Adrenal gland (tissue), 12 donors: ENCODE data around the gene LAMA2. TPM values are rescaled to one million over a fixed set of nuclear protein-coding genes. Genes with fewer than 3 reads are reported as not detected.

ENCODE experiments used
- DNase-seq, 7 donors: peaks; one replicate each; pipeline ENCODE4 v3.0.0-alpha.2; 2019 to 2020
- H3K27ac ChIP-seq, 5 donors: fragments of 200-600 bp; sonication (generic) in 4 of 5; 1 replicate in 3 of 5; 2 replicates in 2 of 5; pipeline versions ENCODE4 v1.5.1 to v1.8.0; 2016 to 2020; ENCODE audit warnings: mild to moderate bottlenecking in 1 of 5
- H3K27me3 ChIP-seq: fragments of 200-600 bp; 2 replicates; pipeline ENCODE4 v1.8.0; 2021
- H3K36me3 ChIP-seq, 2 donors: fragments of 200-600 bp; replicated peaks in 1 of 2; 1 replicate in 1 of 2; 2 replicates in 1 of 2; pipeline versions ENCODE4 v1.5.1 to v1.8.0; 2018 to 2022
- H3K4me1 ChIP-seq, 2 donors: fragments of 200-600 bp; replicated peaks in 1 of 2; 1 replicate in 1 of 2; 2 replicates in 1 of 2; pipeline versions ENCODE4 v1.5.1 to v1.8.0; 2018 to 2021
- H3K4me3 ChIP-seq, 4 donors: fragments of 200-600 bp; sonication (generic) in 3 of 4; one replicate each; pipeline ENCODE4 v1.5.1; 2016 to 2018
- H3K9me3 ChIP-seq, 3 donors: fragments of 200-600 bp; sonication (generic) in 1 of 3; replicated peaks in 1 of 3; 1 replicate in 2 of 3; 2 replicates in 1 of 3; pipeline versions ENCODE4 v1.5.1 to v1.8.0; 2016 to 2021
- POLR2A ChIP-seq, 2 donors: fragments of 450-650 bp; IDR thresholded peaks; one replicate each; pipeline ENCODE4 v1.6.1; 2017; ENCODE audit warnings: antibody characterized with exemption in 2 of 2, mild to moderate bottlenecking in 2 of 2, moderate library complexity in 1 of 2
- WGBS, 4 donors: extraction: QIAGEN DNeasy Blood & Tissue Kit in 2 of 4; methylation state at CpG; one replicate each; pipeline versions ENCODE4 v1.1.5 to v1.1.7; 2013 to 2017; 5-methylcytosine and 5-hydroxymethylcytosine counted together
- intact Hi-C, 2 donors: fragments of 100-400 bp; cut with DNase I; formaldehyde crosslinking; loops; one replicate each; pipeline versions ENCODE4 v1.14.1 to v1.15.0; 2022 to 2023
- polyA plus RNA-seq, 3 donors: library from polyadenylated mRNA; stranded (reverse); fragments of 200-250 nt in 2 of 3; fragments of 350-450 nt in 1 of 3; fragmentation: Illumina TruSeq in 1 of 3; extraction: RNeasy Lipid Tissue Mini Kit (QIAGEN cat#74804) in 1 of 3; gene quantifications; one replicate each; pipeline ENCODE4 v1.2.3, GENCODE V29; 2013 to 2014
- total RNA-seq, 9 donors: library from RNA; depleted of rRNA in 4 of 9; stranded (reverse); fragments of >200 nt in 4 of 9; fragments of 120-200 nt in 1 of 9; fragmentation: NEBNext Ultra II Directional in 1 of 9; extraction: Animal tissue kit (Norgen Biotek cat#: 25700) in 1 of 9; gene quantifications; one replicate each; pipeline versions ENCODE4 v1.1.0 to v1.2.4, GENCODE V29; 2013 to 2023
- TF ChIP-seq, protein P1 (sequence below), 6 experiments: fragments of 450-650 bp in 4 of 6; fragments of 200-600 bp in 2 of 6; sonication (generic) in 1 of 6; IDR thresholded peaks; 1 replicate in 5 of 6; 2 replicates in 1 of 6; pipeline versions ENCODE4 v1.5.1 to v1.8.0; 2016 to 2021; ENCODE audit warnings: antibody characterized with exemption in 6 of 6, mild to moderate bottlenecking in 2 of 6, moderate library complexity in 1 of 6
- donor health status: healthy with polysubstance abuse.
- donor health status: Bipolar disorder and iron deficiency.
- donor health status: DM: yes; HTN: yes; CAD: no.
- donor health status: DM: no; HTN: no; CAD: no.
- donor health status: DM: no; HTN: no; CAD: no.
- donor health status: DM: yes; HTN: yes; CAD: no.

Gene LAMA2
- total and polyA plus RNA-seq, 12 donors = 5.8 to 105 (median 38.9) TPM

DNA sequence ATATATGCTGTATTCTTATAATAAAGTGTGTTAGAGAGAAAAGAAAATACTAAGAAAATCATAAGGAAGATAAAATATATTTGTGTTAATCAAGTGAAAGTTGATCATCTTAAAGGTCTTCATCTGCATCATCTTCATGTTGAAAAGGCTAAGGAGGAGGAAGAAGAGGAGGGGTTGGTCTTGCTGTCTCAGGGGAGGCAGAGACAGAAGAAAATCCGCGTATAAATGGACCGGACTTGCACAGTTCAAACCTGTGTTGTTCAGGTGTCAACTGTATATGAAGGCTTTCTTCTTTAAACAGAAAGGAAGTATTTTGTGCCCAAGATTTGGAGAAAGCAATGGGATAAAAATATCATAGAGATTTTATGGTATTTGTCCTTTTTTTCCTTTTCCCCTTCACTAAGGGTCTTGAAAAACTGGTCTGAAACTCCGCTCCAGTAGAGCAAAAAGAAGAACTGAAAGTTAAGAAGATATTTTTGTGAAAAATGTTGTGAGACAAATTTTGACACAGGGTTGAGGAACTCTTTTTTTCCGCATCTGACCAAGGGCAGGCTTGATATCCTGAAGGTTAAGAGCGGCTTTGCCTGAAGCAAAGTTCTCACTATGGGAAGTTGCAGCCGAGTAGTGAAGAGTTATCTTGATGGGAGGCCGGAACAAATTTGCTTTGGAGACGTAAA lies 350.7 kb downstream of the LAMA2 start:
- Histone ChIP-seq H3K27me3 (no peaks in the 10 kb centered on the region), H3K4me1 (peaks cover 11 to 13% of the 10 kb centered on the region in 2 donors), H3K27ac (no peak overlapping the region), H3K4me3 (no peak overlapping the region), H3K9me3 (no peaks in the 10 kb centered on the region), H3K36me3 (no peaks in the 10 kb centered on the region)
- intact Hi-C loops = no loop called here
- no peak for DNase-seq
- 89 to 96% (median 94%) methylated on average over 9 of the region's 9 CpGs for WGBS, 4 donors
- TF ChIP-seq POLR2A (IDR thresholded peaks at IDR 0.05) = no peak
- TF ChIP-seq, protein P1, sequence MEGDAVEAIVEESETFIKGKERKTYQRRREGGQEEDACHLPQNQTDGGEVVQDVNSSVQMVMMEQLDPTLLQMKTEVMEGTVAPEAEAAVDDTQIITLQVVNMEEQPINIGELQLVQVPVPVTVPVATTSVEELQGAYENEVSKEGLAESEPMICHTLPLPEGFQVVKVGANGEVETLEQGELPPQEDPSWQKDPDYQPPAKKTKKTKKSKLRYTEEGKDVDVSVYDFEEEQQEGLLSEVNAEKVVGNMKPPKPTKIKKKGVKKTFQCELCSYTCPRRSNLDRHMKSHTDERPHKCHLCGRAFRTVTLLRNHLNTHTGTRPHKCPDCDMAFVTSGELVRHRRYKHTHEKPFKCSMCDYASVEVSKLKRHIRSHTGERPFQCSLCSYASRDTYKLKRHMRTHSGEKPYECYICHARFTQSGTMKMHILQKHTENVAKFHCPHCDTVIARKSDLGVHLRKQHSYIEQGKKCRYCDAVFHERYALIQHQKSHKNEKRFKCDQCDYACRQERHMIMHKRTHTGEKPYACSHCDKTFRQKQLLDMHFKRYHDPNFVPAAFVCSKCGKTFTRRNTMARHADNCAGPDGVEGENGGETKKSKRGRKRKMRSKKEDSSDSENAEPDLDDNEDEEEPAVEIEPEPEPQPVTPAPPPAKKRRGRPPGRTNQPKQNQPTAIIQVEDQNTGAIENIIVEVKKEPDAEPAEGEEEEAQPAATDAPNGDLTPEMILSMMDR (IDR thresholded peaks at IDR 0.05) = no peak

DNA sequence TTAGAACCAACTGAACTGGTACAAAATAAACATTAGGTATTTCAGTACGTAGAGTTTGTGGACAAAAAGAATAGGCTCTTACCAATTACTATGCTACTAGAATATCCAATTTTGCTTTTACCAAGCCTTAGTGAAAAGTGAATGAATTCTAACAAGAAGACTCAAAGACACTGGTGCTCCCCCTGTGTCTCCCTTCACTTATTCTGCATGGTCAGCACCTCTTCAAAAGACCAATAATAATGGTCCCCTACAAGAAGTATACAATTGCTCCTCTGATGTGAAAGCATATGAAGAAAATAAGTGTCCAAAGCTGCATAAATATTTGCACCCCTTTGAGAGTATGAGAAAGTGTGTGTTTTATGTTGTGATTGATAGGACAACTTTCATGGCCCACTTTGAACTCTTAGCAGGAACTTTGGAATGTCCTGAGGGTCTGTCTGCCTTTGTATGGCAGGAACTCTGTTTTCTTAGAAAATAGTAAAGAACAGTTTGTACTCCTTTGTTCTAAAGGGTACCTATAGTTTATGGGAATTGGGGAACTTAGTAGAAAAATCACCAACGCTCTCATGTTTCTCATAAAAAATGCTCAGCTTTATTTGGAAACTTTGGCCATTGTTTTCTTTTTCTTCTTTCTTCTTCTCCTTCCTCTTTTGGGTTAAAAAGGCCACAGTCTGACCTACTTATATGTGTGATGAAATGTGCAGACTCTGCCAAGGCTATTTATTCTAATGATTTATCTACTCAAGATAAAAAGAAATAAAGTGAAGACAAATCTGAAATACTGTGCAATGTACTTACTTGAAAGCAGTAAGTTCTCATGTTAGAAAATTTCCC lies 352.4 kb downstream of the LAMA2 start:
- Histone ChIP-seq H3K4me1 (peaks cover 11 to 13% of the 10 kb centered on the region in 2 donors), H3K27ac (no peak overlapping the region), H3K27me3 (no peaks in the 10 kb centered on the region), H3K9me3 (no peaks in the 10 kb centered on the region), H3K4me3 (no peak overlapping the region), H3K36me3 (no peaks in the 10 kb centered on the region)
- TF ChIP-seq, protein P1 (IDR thresholded peaks at IDR 0.05) = no peak
- no peak for TF ChIP-seq POLR2A (IDR thresholded peaks at IDR 0.05)
- no peak for DNase-seq
- intact Hi-C loops = no loop called here
- 50 to 63% (median 52%) methylated on average over 2 of the region's 2 CpGs for WGBS, 4 donors

DNA sequence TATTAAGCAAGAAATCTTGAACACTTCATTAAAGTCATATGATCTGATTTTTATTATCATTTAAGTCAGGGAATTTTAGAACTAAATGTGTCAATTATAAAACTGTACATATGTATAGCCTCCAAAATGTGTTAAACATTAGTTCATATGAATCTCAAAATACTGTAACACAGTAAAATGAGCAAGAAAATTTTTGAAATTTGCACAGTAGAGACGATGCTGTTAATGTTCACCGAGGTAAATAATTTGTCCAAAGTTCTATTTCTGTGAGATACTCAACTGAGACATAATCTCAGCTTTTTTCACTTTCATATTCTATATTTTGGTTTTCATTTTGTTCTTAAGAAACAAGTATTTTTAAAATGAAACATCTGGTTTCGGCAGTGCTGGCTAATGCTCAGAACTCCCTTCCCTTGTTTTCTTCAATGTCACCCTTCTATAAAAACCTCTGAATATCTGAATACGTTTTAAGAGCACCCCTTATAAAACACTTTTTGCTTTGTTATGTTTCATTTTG lies 353.1 kb downstream of the LAMA2 start:
- TF ChIP-seq POLR2A (IDR thresholded peaks at IDR 0.05) = no peak
- TF ChIP-seq, protein P1 (IDR thresholded peaks at IDR 0.05) = no peak
- no peaks in the 10 kb centered on the region for H3K9me3 ChIP-seq
- DNase-seq = no peak
- no peaks in the 10 kb centered on the region for H3K36me3 ChIP-seq
- intact Hi-C loops = no loop called here
- H3K27ac ChIP-seq = no peak overlapping the region
- no peaks in the 10 kb centered on the region for H3K27me3 ChIP-seq
- H3K4me3 ChIP-seq = no peak overlapping the region
- peaks cover 11 to 13% of the 10 kb centered on the region in 2 donors for H3K4me1 ChIP-seq
- WGBS, 4 donors = 31 to 50% (median 41%) methylated on average over 4 of the region's 4 CpGs

DNA sequence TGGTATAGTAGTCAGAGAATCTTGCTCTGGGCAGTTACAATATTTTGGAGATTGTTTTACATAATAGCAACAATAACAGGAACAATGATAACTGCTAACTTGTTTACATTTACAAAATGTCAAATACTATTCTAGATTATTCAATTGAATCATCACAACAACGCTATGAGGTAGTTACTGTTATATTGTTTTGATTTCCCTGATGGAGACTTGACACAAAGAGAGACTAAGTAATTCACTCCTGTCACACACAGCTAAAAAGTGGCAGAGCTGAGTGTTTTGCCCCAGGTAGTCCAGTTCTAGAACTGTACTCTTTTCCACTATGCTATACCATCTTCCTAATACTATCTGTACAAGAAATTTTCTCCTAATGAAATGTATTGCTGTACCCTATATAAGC lies 356.1 kb downstream of the LAMA2 start:
- intact Hi-C loops = no loop called here
- WGBS, 4 donors = 74 to 86% (median 77%) methylated on average over 1 of the region's 1 CpG
- no peak overlapping the region for H3K27ac ChIP-seq
- peaks cover 11 to 24% of the 10 kb centered on the region in 2 donors for H3K4me1 ChIP-seq
- no peaks in the 10 kb centered on the region for H3K36me3 ChIP-seq
- H3K9me3 ChIP-seq = no peaks in the 10 kb centered on the region
- DNase-seq = no peak
- H3K27me3 ChIP-seq = no peaks in the 10 kb centered on the region
- H3K4me3 ChIP-seq = no peak overlapping the region
- TF ChIP-seq, protein P1 (IDR thresholded peaks at IDR 0.05) = no peak
- no peak for TF ChIP-seq POLR2A (IDR thresholded peaks at IDR 0.05)
